Keratinocyte (primary cell): ENCODE measurements around the gene RPS27L. TPM values are rescaled to one million over a fixed set of nuclear protein-coding genes. Genes with fewer than 3 reads are reported as not detected.
A peak's percentile ranks its signal among the peaks of the same experiment; 100 is the strongest.

Experiments used
- DNase-seq: peaks from one replicate; pipeline ENCODE4 v3.0.0-alpha.2; 2011; ENCODE audit warnings: low read depth, missing footprints, low spot score
- FAIRE-seq: peaks from 2 replicates; lab custom pipeline; 2011; peaks lifted over from hg19 to GRCh38; lab: Jason Lieb, UNC
- H2AFZ ChIP-seq: 2 replicates; pipeline ENCODE4 v1.6.0; 2012; ENCODE audit warnings: low read length, control low read depth, inconsistent platforms; ENCODE audit not compliant: control insufficient read depth
- H3K27ac ChIP-seq: 2 replicates; pipeline ENCODE4 v1.5.1; 2011; ENCODE audit warnings: low read length; ENCODE audit not compliant: control insufficient read depth, insufficient read depth
- H3K27me3 ChIP-seq: 3 replicates; pipeline ENCODE4 v1.6.0; 2011; ENCODE audit warnings: low read length; ENCODE audit not compliant: control insufficient read depth, insufficient read depth; ENCODE audit errors: extremely low read depth
- H3K36me3 ChIP-seq, 2 experiments: 2 replicates in 1 of 2; 3 replicates in 1 of 2; pipeline ENCODE4 v1.5.1; 2011; ENCODE audit warnings: low read length in 2 of 2, mild to moderate bottlenecking in 1 of 2; ENCODE audit not compliant: control insufficient read depth in 2 of 2, insufficient read depth in 2 of 2; ENCODE audit errors: extremely low read depth in 1 of 2
- H3K4me1 ChIP-seq: 3 replicates; pipeline ENCODE4 v1.5.1; 2011; ENCODE audit warnings: low read length; ENCODE audit not compliant: control insufficient read depth, insufficient read depth; ENCODE audit errors: extremely low read depth
- H3K4me2 ChIP-seq: 3 replicates; pipeline ENCODE4 v1.6.0; 2011; ENCODE audit warnings: low read depth, low read length; ENCODE audit not compliant: control insufficient read depth, insufficient read depth; ENCODE audit errors: extremely low read depth
- H3K4me3 ChIP-seq, 3 experiments: fragments of 200-600 bp in 1 of 3; sonication (generic) in 1 of 3; 2 replicates in 2 of 3; 3 replicates in 1 of 3; pipeline ENCODE4 v1.5.1; 2011 to 2016; ENCODE audit warnings: low read length in 3 of 3, mild to moderate bottlenecking in 3 of 3, control low read depth in 2 of 3, inconsistent platforms in 1 of 3, low read depth in 1 of 3, mixed read lengths in 1 of 3, mixed run types in 1 of 3, moderate library complexity in 1 of 3; ENCODE audit not compliant: control insufficient read depth in 2 of 3, insufficient read depth in 2 of 3; ENCODE audit errors: extremely low read depth in 1 of 3
- H3K79me2 ChIP-seq: 2 replicates; pipeline ENCODE4 v1.6.0; 2012; ENCODE audit warnings: low read length; ENCODE audit not compliant: control insufficient read depth, insufficient read depth
- H3K9ac ChIP-seq: 3 replicates; pipeline ENCODE4 v1.6.0; 2011; ENCODE audit warnings: low read length; ENCODE audit not compliant: control insufficient read depth, insufficient read depth; ENCODE audit errors: extremely low read depth
- H3K9me1 ChIP-seq: 3 replicates; pipeline ENCODE4 v1.6.0; 2011; ENCODE audit warnings: low read length; ENCODE audit not compliant: control insufficient read depth, insufficient read depth; ENCODE audit errors: extremely low read depth
- H3K9me3 ChIP-seq: 2 replicates; pipeline ENCODE4 v1.5.1; 2012; ENCODE audit warnings: low read depth, low read length; ENCODE audit not compliant: control insufficient read depth
- H4K20me1 ChIP-seq: 3 replicates; pipeline ENCODE4 v1.6.0; 2011; ENCODE audit warnings: low read length; ENCODE audit not compliant: control insufficient read depth, insufficient read depth; ENCODE audit errors: extremely low read depth
- CTCF ChIP-seq, 3 experiments: IDR thresholded peaks in 1 of 3; conservative IDR thresholded peaks in 1 of 3; optimal IDR thresholded peaks in 1 of 3; 2 replicates in 2 of 3; 3 replicates in 1 of 3; pipeline versions ENCODE3 to v1.5.1; 2011; ENCODE audit warnings: low read length in 3 of 3, mild to moderate bottlenecking in 3 of 3, moderate library complexity in 2 of 3, control low read depth in 1 of 3, inconsistent platforms in 1 of 3; ENCODE audit not compliant: insufficient read depth in 2 of 3; ENCODE audit errors: extremely low read depth in 1 of 3
- EZH2 ChIP-seq: IDR thresholded peaks from one replicate; pipeline ENCODE4 v1.6.1; 2012; ENCODE audit warnings: inconsistent platforms, mild to moderate bottlenecking, low read length, moderate library complexity
- dilution Hi-C: fragments of 300-500 bp; cut with MboI; formaldehyde crosslinking; loops from one replicate; pipeline ENCODE4 v1.7.0; 2020; ENCODE audit warnings: low sequenced_read_pairs; ENCODE audit not compliant: extremely low pct_ligation_motif_present
- polyA plus RNA-seq, 5 experiments: library from polyadenylated mRNA; depleted of rRNA in 3 of 5; stranded (reverse) in 3 of 5; stranded (forward) in 1 of 5; unstranded in 1 of 5; fragments of >200 nt; gene quantifications; 1 replicate in 1 of 5; 2 replicates in 3 of 5; 3 replicates in 1 of 5; pipeline versions ENCODE4 v1.2.1 to v1.2.3, GENCODE V29; 2011 to 2012; ENCODE audit warnings: missing spikeins in 2 of 5, low read depth in 1 of 5, low replicate concordance in 1 of 5

RPS27L gene
- polyA plus RNA-seq, 1 donor (not counting 4 experiments of a cell fraction or from before 2014, with no cell fraction given) = 208 TPM

GRCh38 chr15:63169788-63170187, 12.5 kb upstream of the RPS27L start:
- H3K9ac ChIP-seq = no peak overlapping the region
- no peaks in the 10 kb centered on the region for H3K27me3 ChIP-seq
- dilution Hi-C loops = no loop called here
- no peaks in the 10 kb centered on the region for H4K20me1 ChIP-seq
- H3K36me3 ChIP-seq = no peaks in the 10 kb centered on the region
- FAIRE-seq = no peak
- no peaks in the 10 kb centered on the region for H3K9me1 ChIP-seq
- H3K4me2 ChIP-seq = no peak overlapping the region
- no peaks in the 10 kb centered on the region for H3K79me2 ChIP-seq
- DNase-seq = no peak
- H3K4me1 ChIP-seq = no peaks in the 10 kb centered on the region
- no peak for TF ChIP-seq CTCF (optimal IDR thresholded peaks at IDR 0.05 in 1 of 3, IDR thresholded peaks at IDR 0.05 in 1 of 3, conservative IDR thresholded peaks at IDR 0.05 in 1 of 3; ENCODE audit: extremely low read depth in 1 of 3, insufficient read depth in 2 of 3, low read length in 3 of 3)
- TF ChIP-seq EZH2 = no peak
- no peak overlapping the region for H2AFZ ChIP-seq
- H3K9me3 ChIP-seq = no peaks in the 10 kb centered on the region
- no peak overlapping the region for H3K4me3 ChIP-seq
- H3K27ac ChIP-seq = no peak overlapping the region

- H3K4me2 ChIP-seq = no peak overlapping the region
- no peaks in the 10 kb centered on the region for H3K9me3 ChIP-seq
- dilution Hi-C loops = no loop called here
- no peak overlapping the region for H3K4me3 ChIP-seq
- H3K9me1 ChIP-seq = no peaks in the 10 kb centered on the region
- H4K20me1 ChIP-seq = no peaks in the 10 kb centered on the region
- no peaks in the 10 kb centered on the region for H3K27me3 ChIP-seq
- H3K9ac ChIP-seq = no peak overlapping the region
- no peak for DNase-seq
- H3K79me2 ChIP-seq = no peaks in the 10 kb centered on the region
- TF ChIP-seq EZH2 (no peak), CTCF (optimal IDR thresholded peaks at IDR 0.05 in 1 of 3, IDR thresholded peaks at IDR 0.05 in 1 of 3, conservative IDR thresholded peaks at IDR 0.05 in 1 of 3; ENCODE audit: extremely low read depth in 1 of 3, insufficient read depth in 2 of 3, low read length in 3 of 3) (peak in 1 of 3 experiments; percentile 9)
- H2AFZ ChIP-seq = no peak overlapping the region
- H3K36me3 ChIP-seq = peaks cover 0 to 2% of the 10 kb centered on the region in 2 experiments
- H3K4me1 ChIP-seq = no peaks in the 10 kb centered on the region
- no peak for FAIRE-seq
- no peak overlapping the region for H3K27ac ChIP-seq
Observed at GRCh38 chr15:63166219-63166618, 8.9 kb upstream of the RPS27L start.
